Measurements from ENCODE around the gene FBXL15.

- TF ChIP-seq, protein P1, sequence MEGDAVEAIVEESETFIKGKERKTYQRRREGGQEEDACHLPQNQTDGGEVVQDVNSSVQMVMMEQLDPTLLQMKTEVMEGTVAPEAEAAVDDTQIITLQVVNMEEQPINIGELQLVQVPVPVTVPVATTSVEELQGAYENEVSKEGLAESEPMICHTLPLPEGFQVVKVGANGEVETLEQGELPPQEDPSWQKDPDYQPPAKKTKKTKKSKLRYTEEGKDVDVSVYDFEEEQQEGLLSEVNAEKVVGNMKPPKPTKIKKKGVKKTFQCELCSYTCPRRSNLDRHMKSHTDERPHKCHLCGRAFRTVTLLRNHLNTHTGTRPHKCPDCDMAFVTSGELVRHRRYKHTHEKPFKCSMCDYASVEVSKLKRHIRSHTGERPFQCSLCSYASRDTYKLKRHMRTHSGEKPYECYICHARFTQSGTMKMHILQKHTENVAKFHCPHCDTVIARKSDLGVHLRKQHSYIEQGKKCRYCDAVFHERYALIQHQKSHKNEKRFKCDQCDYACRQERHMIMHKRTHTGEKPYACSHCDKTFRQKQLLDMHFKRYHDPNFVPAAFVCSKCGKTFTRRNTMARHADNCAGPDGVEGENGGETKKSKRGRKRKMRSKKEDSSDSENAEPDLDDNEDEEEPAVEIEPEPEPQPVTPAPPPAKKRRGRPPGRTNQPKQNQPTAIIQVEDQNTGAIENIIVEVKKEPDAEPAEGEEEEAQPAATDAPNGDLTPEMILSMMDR (IDR thresholded peaks at IDR 0.05): no peak
- TF ChIP-seq EP300 (IDR thresholded peaks at IDR 0.05): no peak
- TF ChIP-seq POLR2AphosphoS5 (IDR thresholded peaks at IDR 0.05): no peak
These were observed 389 bp upstream of the FBXL15 start for GRCh38 chr10:102420181-102420713.
